Measurements from ENCODE around the gene TRPC1. TPM values are rescaled to one million over a fixed set of nuclear protein-coding genes. Genes with fewer than 3 reads are reported as not detected.

The TRPC1 gene
- total RNA-seq, 1 donor: 19.9 TPM

DNA sequence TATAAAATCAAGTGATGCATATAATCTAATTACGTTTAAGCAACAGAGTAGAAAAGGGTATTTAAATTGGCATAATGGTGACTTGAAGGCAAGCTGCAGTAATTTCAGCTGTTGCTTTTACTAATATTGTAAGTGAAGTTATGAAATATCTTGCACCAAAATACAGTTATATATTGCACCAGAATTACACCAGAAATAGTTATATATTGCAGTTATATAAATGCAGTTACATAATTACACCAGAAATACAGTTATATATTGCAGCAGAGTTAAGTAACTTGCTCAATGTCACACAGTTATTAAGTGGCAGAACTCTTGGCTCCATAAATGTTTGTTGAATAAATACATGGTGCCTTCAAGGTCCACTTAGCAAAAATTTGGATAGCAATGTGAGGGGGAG lies 113.7 kb downstream of the TRPC1 start:
- no peak for TF ChIP-seq CTCF (IDR thresholded peaks at IDR 0.05; ENCODE audit: extremely low read depth, low read depth, low read length)
- no peak for DNase-seq (ENCODE audit: insufficient read length, low spot score, missing footprints)

DNA sequence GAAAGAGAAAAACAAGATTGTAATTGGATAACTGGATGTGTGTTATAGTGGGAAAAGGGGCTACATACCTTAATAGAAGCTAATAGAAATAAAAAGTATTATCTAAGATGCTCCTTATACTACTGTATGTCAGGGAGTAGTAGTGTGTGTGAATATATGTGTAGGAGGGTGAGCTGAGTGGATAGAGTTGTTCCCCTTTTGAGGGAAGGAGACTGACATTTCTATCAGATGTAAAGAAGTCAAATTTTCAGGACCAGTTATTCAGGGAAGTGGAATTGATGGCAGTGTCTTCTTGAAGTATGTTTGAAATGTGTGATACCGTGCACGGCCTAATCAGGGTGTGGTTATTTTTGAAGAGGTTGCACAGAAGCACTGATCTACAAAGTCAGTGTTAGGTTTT lies 116.0 kb downstream of the TRPC1 start:
- Histone ChIP-seq H2AFZ (ENCODE audit: low read length) (no peak overlapping the region), H3K27ac (ENCODE audit: low read depth, low read length) (no peak overlapping the region), H3K36me3 (ENCODE audit: insufficient read depth, low read length) (peaks cover 4% of the 10 kb centered on the region), H3K4me3 (ENCODE audit: insufficient read depth, low read length) (no peak overlapping the region), H3K27me3 (ENCODE audit: insufficient read depth, low read length) (no peaks in the 10 kb centered on the region), H3K9me3 (ENCODE audit: low read depth, low read length) (no peaks in the 10 kb centered on the region), H3K4me2 (ENCODE audit: insufficient read depth, low read length) (no peak overlapping the region), H3K79me2 (ENCODE audit: insufficient read depth, low read length) (no peaks in the 10 kb centered on the region), H3K4me1 (ENCODE audit: insufficient read depth, low read length) (no peaks in the 10 kb centered on the region), H4K20me1 (ENCODE audit: insufficient read depth, low read length) (no peaks in the 10 kb centered on the region)
- TF ChIP-seq CTCF (IDR thresholded peaks at IDR 0.05; ENCODE audit: extremely low read depth, low read depth, low read length): no peak
- DNase-seq (ENCODE audit: insufficient read length, low spot score, missing footprints): no peak

More for the DNA sequence above, 113.7 kb downstream of the TRPC1 start:
- Histone ChIP-seq H3K27ac (ENCODE audit: low read depth, low read length) (no peak overlapping the region), H3K36me3 (ENCODE audit: insufficient read depth, low read length) (peaks cover 4% of the 10 kb centered on the region), H3K27me3 (ENCODE audit: insufficient read depth, low read length) (no peaks in the 10 kb centered on the region), H3K4me2 (ENCODE audit: insufficient read depth, low read length) (no peak overlapping the region), H4K20me1 (ENCODE audit: insufficient read depth, low read length) (no peaks in the 10 kb centered on the region), H3K4me1 (ENCODE audit: insufficient read depth, low read length) (no peaks in the 10 kb centered on the region), H3K4me3 (ENCODE audit: insufficient read depth, low read length) (no peak overlapping the region), H3K79me2 (ENCODE audit: insufficient read depth, low read length) (no peaks in the 10 kb centered on the region), H3K9me3 (ENCODE audit: low read depth, low read length) (no peaks in the 10 kb centered on the region), H2AFZ (ENCODE audit: low read length) (no peak overlapping the region)

DNA sequence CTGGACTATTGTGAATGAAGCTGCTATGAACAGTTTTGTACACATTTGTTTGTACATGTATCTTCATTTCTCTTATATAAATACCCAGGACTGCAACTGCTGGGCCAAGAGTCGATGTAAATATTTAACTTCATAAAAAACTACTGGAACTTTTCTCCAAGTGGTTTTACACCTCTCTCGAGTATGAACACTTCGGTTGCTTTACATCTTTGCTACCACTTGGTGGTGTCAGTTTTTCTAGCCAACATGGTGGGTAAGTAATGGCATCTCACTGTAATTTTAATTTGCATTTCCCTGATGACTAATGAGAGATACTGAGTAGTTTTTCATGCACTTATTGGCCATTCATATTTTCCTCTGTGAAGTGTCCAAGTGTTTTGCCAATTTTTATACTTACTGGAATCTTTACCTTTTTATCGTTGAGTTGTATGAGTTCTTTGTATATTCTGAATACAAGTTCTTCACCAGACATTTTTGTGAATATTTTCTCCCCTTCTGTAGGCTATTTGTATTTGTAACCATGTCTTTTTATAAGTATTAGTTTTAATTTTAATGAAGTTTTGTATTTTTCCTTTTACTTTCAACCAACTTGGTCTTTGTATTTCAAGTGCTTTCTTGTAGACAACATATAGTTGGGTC lies 120.6 kb downstream of the TRPC1 start:
- Histone ChIP-seq H3K27ac (ENCODE audit: low read depth, low read length) (no peak overlapping the region), H3K79me2 (ENCODE audit: insufficient read depth, low read length) (no peaks in the 10 kb centered on the region), H3K4me2 (ENCODE audit: insufficient read depth, low read length) (no peak overlapping the region), H3K4me3 (ENCODE audit: insufficient read depth, low read length) (no peak overlapping the region), H3K27me3 (ENCODE audit: insufficient read depth, low read length) (no peaks in the 10 kb centered on the region), H4K20me1 (ENCODE audit: insufficient read depth, low read length) (no peaks in the 10 kb centered on the region), H3K9me3 (ENCODE audit: low read depth, low read length) (no peaks in the 10 kb centered on the region), H3K4me1 (ENCODE audit: insufficient read depth, low read length) (peaks cover under 1% of the 10 kb centered on the region), H3K36me3 (ENCODE audit: insufficient read depth, low read length) (no peaks in the 10 kb centered on the region), H2AFZ (ENCODE audit: low read length) (peak overlapping the region; percentile 57)
- TF ChIP-seq CTCF (IDR thresholded peaks at IDR 0.05; ENCODE audit: extremely low read depth, low read depth, low read length): peak; percentile 68
- DNase-seq (ENCODE audit: insufficient read length, low spot score, missing footprints): peak; percentile 69

- H3K4me3 ChIP-seq (ENCODE audit: insufficient read depth, low read length): no peak overlapping the region
- no peak overlapping the region for H3K27ac ChIP-seq (ENCODE audit: low read depth, low read length)
- peaks cover 18% of the 10 kb centered on the region for H3K4me1 ChIP-seq (ENCODE audit: insufficient read depth, low read length)
- no peak for DNase-seq (ENCODE audit: insufficient read length, low spot score, missing footprints)
- H3K79me2 ChIP-seq (ENCODE audit: insufficient read depth, low read length): no peaks in the 10 kb centered on the region
- H3K27me3 ChIP-seq (ENCODE audit: insufficient read depth, low read length): no peaks in the 10 kb centered on the region
- TF ChIP-seq CTCF (IDR thresholded peaks at IDR 0.05; ENCODE audit: extremely low read depth, low read depth, low read length): no peak
- no peak overlapping the region for H3K4me2 ChIP-seq (ENCODE audit: insufficient read depth, low read length)
- no peaks in the 10 kb centered on the region for H3K9me3 ChIP-seq (ENCODE audit: low read depth, low read length)
- H3K36me3 ChIP-seq (ENCODE audit: insufficient read depth, low read length): no peaks in the 10 kb centered on the region
- H4K20me1 ChIP-seq (ENCODE audit: insufficient read depth, low read length): no peaks in the 10 kb centered on the region
- H2AFZ ChIP-seq (ENCODE audit: low read length): no peak overlapping the region
These were observed 123.1 kb downstream of the TRPC1 start for GRCh38 chr3:142846779-142847577.

All from osteoblast (primary cell).